GM21526 (cell line): ENCODE data around the gene CEP104.

Experiments used
- ATAC-seq: cut with Tn5 transposase; IDR thresholded peaks from one replicate; pipeline ENCODE4 v1.9.1; 2021; ENCODE audit warnings: moderate library complexity; ENCODE audit not compliant: unreplicated experiment, low FRiP score

CEP104 gene

GRCh38 chr1:3895279-3895950 is 38.4 kb upstream of the CEP104 start:
- no peak for ATAC-seq

GRCh38 chr1:3894626-3895278 is 37.7 kb upstream of the CEP104 start:
- ATAC-seq: no peak

- no peak for ATAC-seq
Measured at GRCh38 chr1:3893190-3893589, 36.2 kb upstream of the CEP104 start.

GRCh38 chr1:3892748-3893147 is 35.7 kb upstream of the CEP104 start:
- ATAC-seq: no peak

GRCh38 chr1:3891329-3891865 is 34.4 kb upstream of the CEP104 start:
- no peak for ATAC-seq

- ATAC-seq: no peak
Measured at GRCh38 chr1:3890389-3891328, 33.6 kb upstream of the CEP104 start.

GRCh38 chr1:3889936-3890335 is 32.9 kb upstream of the CEP104 start:
- ATAC-seq: no peak

- no peak for ATAC-seq
Measured at GRCh38 chr1:3888301-3888700, 31.3 kb upstream of the CEP104 start.

GRCh38 chr1:3886691-3887090 is 29.7 kb upstream of the CEP104 start:
- no peak for ATAC-seq

GRCh38 chr1:3886106-3886670 is 29.2 kb upstream of the CEP104 start:
- ATAC-seq: no peak

GRCh38 chr1:3885611-3886010 is 28.6 kb upstream of the CEP104 start:
- no peak for ATAC-seq

- no peak for ATAC-seq
Measured at GRCh38 chr1:3884966-3885365, 28.0 kb upstream of the CEP104 start.

- no peak for ATAC-seq
Measured at GRCh38 chr1:3883194-3883925, 26.3 kb upstream of the CEP104 start.

GRCh38 chr1:3881193-3881480 is 24.1 kb upstream of the CEP104 start:
- ATAC-seq: no peak

- ATAC-seq: no peak
Measured at GRCh38 chr1:3880429-3881192, 23.6 kb upstream of the CEP104 start.

- no peak for ATAC-seq
Measured at GRCh38 chr1:3879787-3880428, 22.9 kb upstream of the CEP104 start.

- ATAC-seq: no peak
Measured at GRCh38 chr1:3879099-3879498, 22.1 kb upstream of the CEP104 start.

- ATAC-seq: no peak
Measured at GRCh38 chr1:3876716-3877115, 19.7 kb upstream of the CEP104 start.

GRCh38 chr1:3874736-3875135 is 17.7 kb upstream of the CEP104 start:
- ATAC-seq: no peak
